ENCODE data around the gene C2orf80. TPM values are rescaled to one million over a fixed set of nuclear protein-coding genes. Genes with fewer than 3 reads are reported as not detected.

Gene C2orf80
- total RNA-seq, 2 experiments from 2014 or later: not detected

GRCh38 chr2:208174144-208174543 lies 15.7 kb downstream of the C2orf80 start:
- intact Hi-C loops (cut with micrococcal nuclease): loop anchor here (2.0 kb wide), 2 partner anchors 71 to 1035 kb away; no protein-coding TSS in a partner anchor
- H3K4me1 Mint-ChIP-seq (ENCODE audit: low read depth): peaks cover 2% of the 10 kb centered on the region
- no peaks in the 10 kb centered on the region for H3K36me3 Mint-ChIP-seq (ENCODE audit: low read depth)
- no peak for DNase-seq
- CTCF ChIA-PET: interaction anchor here (0.6 to 2.9 kb wide), 7 partner anchors 9 to 791 kb away, joined by 3 to 15 read pairs (median 9); partner anchors contain the start of gene IDH1
- no peak overlapping the region for H3K4me3 Mint-ChIP-seq
- peaks cover 11% of the 10 kb centered on the region for H3K27me3 Mint-ChIP-seq (ENCODE audit: low read depth)
- H3K27ac Mint-ChIP-seq: no peak overlapping the region
- H3K9me3 Mint-ChIP-seq: no peaks in the 10 kb centered on the region

- CTCF ChIA-PET: interaction anchor here (1.2 kb wide), 1 partner anchor 84 kb away, joined by 3 read pairs; no protein-coding TSS in a partner anchor
- H3K4me3 Mint-ChIP-seq: no peak overlapping the region
- no peaks in the 10 kb centered on the region for H3K36me3 Mint-ChIP-seq (ENCODE audit: low read depth)
- intact Hi-C loops (cut with micrococcal nuclease): no loop called here
- H3K27me3 Mint-ChIP-seq (ENCODE audit: low read depth): peaks cover 14% of the 10 kb centered on the region
- no peaks in the 10 kb centered on the region for H3K9me3 Mint-ChIP-seq
- peaks cover 2% of the 10 kb centered on the region for H3K4me1 Mint-ChIP-seq (ENCODE audit: low read depth)
- no peak overlapping the region for H3K27ac Mint-ChIP-seq
- no peak for DNase-seq
Measured at GRCh38 chr2:208172125-208172524, 17.7 kb downstream of the C2orf80 start.

- H3K36me3 Mint-ChIP-seq (ENCODE audit: low read depth): no peaks in the 10 kb centered on the region
- no peak for DNase-seq
- H3K27me3 Mint-ChIP-seq (ENCODE audit: low read depth): peaks cover 20% of the 10 kb centered on the region
- H3K4me1 Mint-ChIP-seq (ENCODE audit: low read depth): no peaks in the 10 kb centered on the region
- H3K27ac Mint-ChIP-seq: no peak overlapping the region
- CTCF ChIA-PET: interaction anchor here (0.6 to 2.3 kb wide), 4 partner anchors 10 to 303 kb away, joined by 3 to 12 read pairs (median 3); partner anchors contain the start of gene PIKFYVE
- intact Hi-C loops (cut with micrococcal nuclease): no loop called here
- no peak overlapping the region for H3K4me3 Mint-ChIP-seq
- H3K9me3 Mint-ChIP-seq: no peaks in the 10 kb centered on the region
Measured at GRCh38 chr2:208164951-208165755, 24.7 kb downstream of the C2orf80 start.

- DNase-seq: no peak
- intact Hi-C loops (cut with micrococcal nuclease): no loop called here
- no peak within 1 kb of the TSS for H3K27ac Mint-ChIP-seq
- no peaks in the 10 kb centered on the region for H3K4me1 Mint-ChIP-seq (ENCODE audit: low read depth)
- CTCF ChIA-PET: no interaction called here
- no peak within 1 kb of the TSS for H3K4me3 Mint-ChIP-seq
- no peaks in the 10 kb centered on the region for H3K9me3 Mint-ChIP-seq
- peaks cover 16% of the 10 kb centered on the region for H3K27me3 Mint-ChIP-seq (ENCODE audit: low read depth)
- H3K36me3 Mint-ChIP-seq (ENCODE audit: low read depth): no peaks in the 10 kb centered on the region
Measured at GRCh38 chr2:208163489-208163888, 26.3 kb downstream of the C2orf80 start, which contains the start of gene CRYGA. Gene CRYGA, minus strand, starts transcription at chr2:208163589. Its CDS starts 33 bp downstream, at chr2:208163556.

GRCh38 chr2:208156439-208156838 lies 33.4 kb downstream of the C2orf80 start:
- H3K36me3 Mint-ChIP-seq (ENCODE audit: low read depth): no peaks in the 10 kb centered on the region
- H3K4me3 Mint-ChIP-seq: no peak overlapping the region
- peaks cover 8% of the 10 kb centered on the region for H3K9me3 Mint-ChIP-seq
- no peak overlapping the region for H3K27ac Mint-ChIP-seq
- no peaks in the 10 kb centered on the region for H3K4me1 Mint-ChIP-seq (ENCODE audit: low read depth)
- CTCF ChIA-PET: no interaction called here
- H3K27me3 Mint-ChIP-seq (ENCODE audit: low read depth): no peaks in the 10 kb centered on the region
- no peak for DNase-seq
- intact Hi-C loops (cut with micrococcal nuclease): no loop called here

GRCh38 chr2:208153156-208153555 lies 36.7 kb downstream of the C2orf80 start:
- Mint-ChIP-seq H3K36me3 (ENCODE audit: low read depth) (no peaks in the 10 kb centered on the region), H3K9me3 (peaks cover 14% of the 10 kb centered on the region), H3K27ac (no peak overlapping the region), H3K27me3 (ENCODE audit: low read depth) (no peaks in the 10 kb centered on the region), H3K4me1 (ENCODE audit: low read depth) (no peaks in the 10 kb centered on the region), H3K4me3 (no peak overlapping the region)
- CTCF ChIA-PET: no interaction called here
- DNase-seq: no peak
- intact Hi-C loops (cut with micrococcal nuclease): no loop called here

GRCh38 chr2:208150956-208151355 lies 38.9 kb downstream of the C2orf80 start:
- no peaks in the 10 kb centered on the region for H3K4me1 Mint-ChIP-seq (ENCODE audit: low read depth)
- DNase-seq: no peak
- intact Hi-C loops (cut with micrococcal nuclease): no loop called here
- no peaks in the 10 kb centered on the region for H3K36me3 Mint-ChIP-seq (ENCODE audit: low read depth)
- no peaks in the 10 kb centered on the region for H3K27me3 Mint-ChIP-seq (ENCODE audit: low read depth)
- peaks cover 14% of the 10 kb centered on the region for H3K9me3 Mint-ChIP-seq
- CTCF ChIA-PET: interaction anchor here (1.8 kb wide), 1 partner anchor 24 kb away, joined by 5 read pairs; no protein-coding TSS in a partner anchor
- no peak overlapping the region for H3K4me3 Mint-ChIP-seq
- no peak overlapping the region for H3K27ac Mint-ChIP-seq

GRCh38 chr2:208150094-208150493 lies 39.7 kb downstream of the C2orf80 start:
- intact Hi-C loops (cut with micrococcal nuclease): no loop called here
- no peak overlapping the region for H3K27ac Mint-ChIP-seq
- H3K36me3 Mint-ChIP-seq (ENCODE audit: low read depth): no peaks in the 10 kb centered on the region
- H3K4me1 Mint-ChIP-seq (ENCODE audit: low read depth): no peaks in the 10 kb centered on the region
- no peak overlapping the region for H3K4me3 Mint-ChIP-seq
- CTCF ChIA-PET: no interaction called here
- no peaks in the 10 kb centered on the region for H3K27me3 Mint-ChIP-seq (ENCODE audit: low read depth)
- no peak for DNase-seq
- peaks cover 14% of the 10 kb centered on the region for H3K9me3 Mint-ChIP-seq

- Mint-ChIP-seq H3K27ac (no peak overlapping the region), H3K4me3 (no peak overlapping the region)
- CTCF ChIA-PET: no interaction called here
Measured at GRCh38 chr2:208148803-208149202, 41.0 kb downstream of the C2orf80 start.

GRCh38 chr2:208147759-208148158 lies 42.1 kb downstream of the C2orf80 start:
- Mint-ChIP-seq H3K4me3 (no peak overlapping the region), H3K27me3 (ENCODE audit: low read depth) (no peaks in the 10 kb centered on the region), H3K4me1 (ENCODE audit: low read depth) (no peaks in the 10 kb centered on the region), H3K27ac (no peak overlapping the region), H3K9me3 (peaks cover 14% of the 10 kb centered on the region), H3K36me3 (ENCODE audit: low read depth) (no peaks in the 10 kb centered on the region)
- intact Hi-C loops (cut with micrococcal nuclease): no loop called here
- no peak for DNase-seq
- CTCF ChIA-PET: no interaction called here

More at GRCh38 chr2:208148803-208149202, 41.0 kb downstream of the C2orf80 start:
- Mint-ChIP-seq H3K4me1 (ENCODE audit: low read depth) (no peaks in the 10 kb centered on the region), H3K9me3 (peaks cover 14% of the 10 kb centered on the region), H3K36me3 (ENCODE audit: low read depth) (no peaks in the 10 kb centered on the region), H3K27me3 (ENCODE audit: low read depth) (no peaks in the 10 kb centered on the region)
- intact Hi-C loops (cut with micrococcal nuclease): no loop called here
- DNase-seq: no peak

- no peak for DNase-seq
- CTCF ChIA-PET: no interaction called here
- intact Hi-C loops (cut with micrococcal nuclease): no loop called here
- H3K9me3 Mint-ChIP-seq: peaks cover 12% of the 10 kb centered on the region
- H3K27me3 Mint-ChIP-seq (ENCODE audit: low read depth): no peaks in the 10 kb centered on the region
- no peaks in the 10 kb centered on the region for H3K4me1 Mint-ChIP-seq (ENCODE audit: low read depth)
- no peak overlapping the region for H3K4me3 Mint-ChIP-seq
- H3K27ac Mint-ChIP-seq: no peak overlapping the region
- H3K36me3 Mint-ChIP-seq (ENCODE audit: low read depth): no peaks in the 10 kb centered on the region
Measured at GRCh38 chr2:208147008-208147407, 42.8 kb downstream of the C2orf80 start.

- intact Hi-C loops (cut with micrococcal nuclease): no loop called here
- DNase-seq: no peak
- Mint-ChIP-seq H3K4me1 (ENCODE audit: low read depth) (no peaks in the 10 kb centered on the region), H3K9me3 (peaks cover 4% of the 10 kb centered on the region), H3K36me3 (ENCODE audit: low read depth) (no peaks in the 10 kb centered on the region), H3K4me3 (no peak within 1 kb of the TSS), H3K27me3 (ENCODE audit: low read depth) (no peaks in the 10 kb centered on the region), H3K27ac (no peak within 1 kb of the TSS)
- CTCF ChIA-PET: no interaction called here
Measured at GRCh38 chr2:208146006-208146405, 43.8 kb downstream of the C2orf80 start, which contains the start of gene CRYGB. Gene CRYGB, minus strand, starts transcription at chr2:208146158. Its CDS starts 38 bp downstream, at chr2:208146120.

Data from activated naive CD4-positive, alpha-beta T cell treated with anti-CD3 and anti-CD28 coated beads for 36 hours (primary cell).